Mesenchymal stem cell (in vitro differentiated cells and primary cell): Measurements from ENCODE around the gene EOLA1.
"Not testable (repeated sequence)": the region's sequence is repeated elsewhere in the genome, so short reads cannot be mapped to it uniquely, and the experiment has no call there.

Source experiments
- DNase-seq: peaks from one replicate; pipeline ENCODE4 v3.0.0-alpha.2; 2013
- H2AFZ ChIP-seq: one replicate; pipeline ENCODE4 v1.6.1; 2013; ENCODE audit warnings: low read depth, mild to moderate bottlenecking, control low read depth, inconsistent platforms, low read length, moderate library complexity
- H2AK5ac ChIP-seq: 2 replicates; pipeline ENCODE4 v1.6.1; 2013; ENCODE audit warnings: low read length, moderate library complexity, mild to moderate bottlenecking, inconsistent platforms; ENCODE audit not compliant: severe bottlenecking
- H2BK120ac ChIP-seq: one replicate; pipeline ENCODE4 v1.6.1; 2013; ENCODE audit warnings: low read depth, mild to moderate bottlenecking, inconsistent platforms, low read length, moderate library complexity
- H2BK12ac ChIP-seq, 2 experiments: one replicate each; pipeline ENCODE4 v1.6.1; 2013; ENCODE audit warnings: inconsistent platforms in 2 of 2, low read length in 2 of 2, mild to moderate bottlenecking in 2 of 2, moderate library complexity in 2 of 2, control low read depth in 1 of 2
- H2BK15ac ChIP-seq: one replicate; pipeline ENCODE4 v1.6.1; 2013; ENCODE audit warnings: mild to moderate bottlenecking, low read depth, inconsistent platforms; ENCODE audit not compliant: poor library complexity, severe bottlenecking
- H2BK5ac ChIP-seq: 2 replicates; pipeline ENCODE4 v1.6.1; 2013; ENCODE audit warnings: low read depth, mild to moderate bottlenecking, low read length, control low read depth, inconsistent platforms; ENCODE audit not compliant: poor library complexity, severe bottlenecking
- H3K14ac ChIP-seq, 2 experiments: one replicate each; pipeline ENCODE4 v1.6.1; 2013; ENCODE audit warnings: inconsistent platforms in 2 of 2, low read length in 2 of 2, control low read depth in 1 of 2, mild to moderate bottlenecking in 1 of 2, moderate library complexity in 1 of 2
- H3K18ac ChIP-seq, 2 experiments: one replicate each; pipeline ENCODE4 v1.6.1; 2013; ENCODE audit warnings: inconsistent platforms in 2 of 2, low read length in 2 of 2, control low read depth in 1 of 2, low read depth in 1 of 2, mild to moderate bottlenecking in 1 of 2
- H3K23ac ChIP-seq, 2 experiments: one replicate each; pipeline ENCODE4 v1.6.1; 2013; ENCODE audit warnings: inconsistent platforms in 2 of 2, low read length in 2 of 2, mild to moderate bottlenecking in 2 of 2, moderate library complexity in 2 of 2, control low read depth in 1 of 2
- H3K27ac ChIP-seq: 2 replicates; pipeline ENCODE4 v1.5.1; 2013; ENCODE audit warnings: mild to moderate bottlenecking, moderate library complexity, low read length, control low read depth, inconsistent platforms; ENCODE audit not compliant: poor library complexity, severe bottlenecking
- H3K27me3 ChIP-seq, 2 experiments: 2 replicates each; pipeline versions ENCODE4 v1.6.1 to v1.7.0; 2013; ENCODE audit warnings: low read length in 2 of 2, mild to moderate bottlenecking in 2 of 2, moderate library complexity in 2 of 2, control low read depth in 1 of 2, inconsistent platforms in 1 of 2; ENCODE audit not compliant: control insufficient read depth in 1 of 2, insufficient read depth in 1 of 2
- H3K36me3 ChIP-seq, 2 experiments: 2 replicates each; pipeline versions ENCODE4 v1.6.1 to v1.7.0; 2013; ENCODE audit warnings: low read length in 2 of 2, control low read depth in 1 of 2, inconsistent platforms in 1 of 2, low read depth in 1 of 2, mild to moderate bottlenecking in 1 of 2; ENCODE audit not compliant: insufficient read depth in 2 of 2, control insufficient read depth in 1 of 2
- H3K4ac ChIP-seq, 2 experiments: one replicate each; pipeline ENCODE4 v1.6.1; 2013; ENCODE audit warnings: inconsistent platforms in 2 of 2, low read length in 2 of 2, mild to moderate bottlenecking in 2 of 2, moderate library complexity in 2 of 2, control low read depth in 1 of 2, low read depth in 1 of 2
- H3K4me1 ChIP-seq: 2 replicates; pipeline ENCODE4 v1.6.1; 2013; ENCODE audit warnings: low read depth, low read length, control low read depth; ENCODE audit not compliant: control insufficient read depth, insufficient read depth
- H3K4me2 ChIP-seq: 2 replicates; pipeline ENCODE4 v1.6.1; 2013; ENCODE audit warnings: low read length, mild to moderate bottlenecking, inconsistent platforms; ENCODE audit not compliant: poor library complexity, severe bottlenecking
- H3K4me3 ChIP-seq, 2 experiments: 2 replicates each; pipeline versions ENCODE4 v1.5.1 to v1.7.0; 2013; ENCODE audit warnings: low read length in 2 of 2, mild to moderate bottlenecking in 2 of 2, control low read depth in 1 of 2, low read depth in 1 of 2; ENCODE audit not compliant: insufficient read depth in 1 of 2
- H3K79me1 ChIP-seq: replicated peaks from 2 replicates; pipeline ENCODE4 v1.6.1; 2013; ENCODE audit warnings: mild to moderate bottlenecking, control low read depth, low read length, inconsistent platforms; ENCODE audit not compliant: poor library complexity, severe bottlenecking
- H3K9ac ChIP-seq: 2 replicates; pipeline ENCODE4 v1.7.0; 2013; ENCODE audit warnings: mild to moderate bottlenecking, low read length, moderate library complexity
- H3K9me3 ChIP-seq: 2 replicates; pipeline ENCODE4 v1.7.0; 2013; ENCODE audit warnings: mild to moderate bottlenecking, low read length; ENCODE audit not compliant: control insufficient read depth
- H4K8ac ChIP-seq: one replicate; pipeline ENCODE4 v1.6.1; 2013; ENCODE audit warnings: inconsistent platforms, mild to moderate bottlenecking, low read length, moderate library complexity
- H4K91ac ChIP-seq: one replicate; pipeline ENCODE4 v1.6.1; 2013; ENCODE audit warnings: mild to moderate bottlenecking, low read length, inconsistent platforms
- WGBS: methylation state at CpG from one replicate; pipeline ENCODE4 v1.1.7; 2013; ENCODE audit warnings: mixed read lengths; 5-methylcytosine and 5-hydroxymethylcytosine counted together

EOLA1 gene

GRCh38 chrX:149595214-149595613, 54.4 kb downstream of the EOLA1 start, which contains the start of gene HSFX2:
TSS of gene HSFX2 (minus strand) at chrX:149595314. CDS start at chrX:149594700, 614 bp downstream.
- H3K79me1 ChIP-seq, H2BK12ac ChIP-seq, H3K4me1 ChIP-seq, H3K9me3 ChIP-seq, H3K23ac ChIP-seq, H3K4me3 ChIP-seq, DNase-seq, H3K27me3 ChIP-seq, H3K14ac ChIP-seq, H3K4me2 ChIP-seq, H4K8ac ChIP-seq, H4K91ac ChIP-seq, H2AFZ ChIP-seq, H2BK5ac ChIP-seq, H3K4ac ChIP-seq, H3K18ac ChIP-seq, H2BK15ac ChIP-seq, H3K27ac ChIP-seq, H3K36me3 ChIP-seq, H3K9ac ChIP-seq, H2AK5ac ChIP-seq, H2BK120ac ChIP-seq: not testable (repeated sequence)
- WGBS: no CpG with 5 or more reads among the region's 17 CpGs

GRCh38 chrX:149595943-149596342, 55.1 kb downstream of the EOLA1 start:
- H3K18ac ChIP-seq, H3K4me2 ChIP-seq, H2BK5ac ChIP-seq, H2BK12ac ChIP-seq, H3K4ac ChIP-seq, DNase-seq, H4K8ac ChIP-seq, H3K4me1 ChIP-seq, H3K4me3 ChIP-seq, H3K9ac ChIP-seq, H2BK15ac ChIP-seq, H3K9me3 ChIP-seq, H2AK5ac ChIP-seq, H2AFZ ChIP-seq, H3K14ac ChIP-seq, H2BK120ac ChIP-seq, H3K79me1 ChIP-seq, H3K27me3 ChIP-seq, H4K91ac ChIP-seq, H3K27ac ChIP-seq, H3K23ac ChIP-seq, H3K36me3 ChIP-seq: not testable (repeated sequence)
- no CpG with 5 or more reads among the region's 7 CpGs for WGBS
